Thymus (tissue), 11 donors: ENCODE data around the gene VAPB. TPM values are rescaled to one million over a fixed set of nuclear protein-coding genes. Genes with fewer than 3 reads are reported as not detected.

Source experiments
- DNase-seq, 9 donors: peaks; one replicate each; pipeline ENCODE4 v3.0.0-alpha.2; 2013; ENCODE audit warnings: low spot score in 9 of 9, low read depth in 6 of 9, missing footprints in 1 of 9
- H3K27ac ChIP-seq, 2 donors: one replicate each; pipeline ENCODE4 v1.5.1; 2013; ENCODE audit warnings: control low read depth in 1 of 2, low read depth in 1 of 2, low read length in 1 of 2, mild to moderate bottlenecking in 1 of 2, moderate library complexity in 1 of 2
- H3K27me3 ChIP-seq, 2 donors: one replicate each; pipeline ENCODE4 v1.5.1; 2013; ENCODE audit warnings: low read length in 1 of 2; ENCODE audit not compliant: control insufficient read depth in 2 of 2, insufficient read depth in 1 of 2
- H3K36me3 ChIP-seq, 2 donors: one replicate each; pipeline ENCODE4 v1.5.1; 2013; ENCODE audit warnings: low read length in 1 of 2, mild to moderate bottlenecking in 1 of 2, moderate library complexity in 1 of 2; ENCODE audit not compliant: control insufficient read depth in 2 of 2, insufficient read depth in 2 of 2
- H3K4me1 ChIP-seq, 2 donors: one replicate each; pipeline ENCODE4 v1.5.1; 2013; ENCODE audit warnings: low read length in 2 of 2; ENCODE audit not compliant: control insufficient read depth in 2 of 2, insufficient read depth in 2 of 2
- H3K4me3 ChIP-seq, 2 donors: one replicate each; pipeline ENCODE4 v1.5.1; 2013; ENCODE audit warnings: low read length in 2 of 2, control low read depth in 1 of 2, mild to moderate bottlenecking in 1 of 2
- H3K9me3 ChIP-seq, 2 donors: one replicate each; pipeline ENCODE4 v1.5.1; 2013; ENCODE audit warnings: low read length in 1 of 2, mild to moderate bottlenecking in 1 of 2; ENCODE audit not compliant: control insufficient read depth in 2 of 2, insufficient read depth in 1 of 2
- WGBS: extraction: QIAGEN DNeasy Blood & Tissue Kit; methylation state at CpG from one replicate; pipeline ENCODE4 v1.1.7; 2013; 5-methylcytosine and 5-hydroxymethylcytosine counted together
- polyA plus RNA-seq: library from polyadenylated mRNA; stranded (reverse); fragments of 200-250 nt; gene quantifications from one replicate; pipeline ENCODE4 v1.2.3, GENCODE V29; 2013
- total RNA-seq: library from RNA; stranded (reverse); fragments of 120-200 nt; gene quantifications from one replicate; pipeline ENCODE4 v1.2.4, GENCODE V29; 2013
- donor health status: healthy.

VAPB gene
- total and polyA plus RNA-seq, 2 donors = 7.6 to 29.0 TPM

DNA sequence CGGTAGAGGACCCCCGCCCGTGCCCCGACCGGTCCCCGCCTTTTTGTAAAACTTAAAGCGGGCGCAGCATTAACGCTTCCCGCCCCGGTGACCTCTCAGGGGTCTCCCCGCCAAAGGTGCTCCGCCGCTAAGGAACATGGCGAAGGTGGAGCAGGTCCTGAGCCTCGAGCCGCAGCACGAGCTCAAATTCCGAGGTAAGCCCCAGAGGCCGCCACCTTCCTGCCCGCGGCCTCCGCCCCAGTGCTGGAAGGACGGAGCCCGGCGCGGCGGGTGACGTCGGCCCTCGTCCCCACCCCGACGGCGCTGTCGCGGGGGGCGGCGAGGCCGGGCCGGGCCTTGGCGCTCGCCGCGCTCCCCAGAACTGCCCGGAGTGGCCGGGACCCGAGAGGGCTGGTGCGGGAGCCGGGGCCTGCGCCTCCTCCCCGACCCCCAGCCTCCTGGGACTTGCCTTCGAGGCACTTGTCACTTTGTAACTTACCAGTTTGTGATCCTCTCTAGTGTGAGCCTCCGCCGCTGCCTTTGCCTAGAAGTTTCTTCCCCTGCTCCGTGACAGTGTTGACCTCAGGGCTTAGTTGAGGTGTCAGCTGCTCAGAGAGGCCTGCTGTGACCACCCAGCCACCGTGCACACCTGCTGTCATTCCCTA lies 417 bp downstream of the VAPB start:
- H3K4me3 ChIP-seq = peak overlapping the region; percentile 83 to 84
- H3K36me3 ChIP-seq = peaks cover 2 to 15% of the 10 kb centered on the region in 2 donors
- peaks cover 13% of the 10 kb centered on the region in 2 donors for H3K4me1 ChIP-seq
- 1% methylated on average over 56 of the region's 56 CpGs for WGBS
- peak overlapping the region; percentile 89 for H3K27ac ChIP-seq
- DNase-seq = peak in 4 of 9 donors; percentile 15 to 54 (median 28)
- no peaks in the 10 kb centered on the region for H3K27me3 ChIP-seq
- no peaks in the 10 kb centered on the region for H3K9me3 ChIP-seq

- 83% methylated on average over 17 of the region's 17 CpGs for WGBS
- Histone ChIP-seq H3K27me3 (no peaks in the 10 kb centered on the region), H3K4me3 (peak overlapping the region; percentile 83 to 84), H3K9me3 (no peaks in the 10 kb centered on the region), H3K36me3 (peaks cover 2 to 19% of the 10 kb centered on the region in 2 donors), H3K4me1 (peaks cover 13% of the 10 kb centered on the region in 2 donors), H3K27ac (peak overlapping the region; percentile 67 to 89)
- no peak for DNase-seq
Measured at GRCh38 chr20:58389968-58390658, 1.1 kb downstream of the VAPB start.

DNA sequence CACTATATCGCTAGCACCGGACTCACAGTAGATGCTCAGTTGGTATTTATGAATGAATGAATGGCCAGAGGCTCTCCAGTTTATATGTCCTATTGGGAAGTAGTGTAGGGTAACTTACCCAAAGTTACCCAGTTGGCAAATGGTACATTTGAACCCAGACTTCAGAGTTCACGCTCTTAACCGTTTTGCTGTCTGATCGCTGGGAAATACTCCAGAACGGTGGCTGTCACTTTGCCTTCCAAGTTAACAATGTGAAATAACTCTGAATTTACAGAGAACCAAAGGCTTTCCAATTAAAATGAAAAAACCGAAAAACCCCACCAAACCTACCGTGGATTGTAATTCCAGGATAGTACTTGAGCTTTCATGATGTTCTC lies 1.6 kb downstream of the VAPB start:
- peaks cover 13 to 17% of the 10 kb centered on the region in 2 donors for H3K4me1 ChIP-seq
- no peaks in the 10 kb centered on the region for H3K27me3 ChIP-seq
- H3K9me3 ChIP-seq = no peaks in the 10 kb centered on the region
- no peak for DNase-seq
- WGBS = over 99% methylated on average over 8 of the region's 8 CpGs
- no peak overlapping the region for H3K27ac ChIP-seq
- H3K4me3 ChIP-seq = peak overlapping the region in 1 of 2 donors; percentile 83
- peaks cover 2 to 19% of the 10 kb centered on the region in 2 donors for H3K36me3 ChIP-seq

DNA sequence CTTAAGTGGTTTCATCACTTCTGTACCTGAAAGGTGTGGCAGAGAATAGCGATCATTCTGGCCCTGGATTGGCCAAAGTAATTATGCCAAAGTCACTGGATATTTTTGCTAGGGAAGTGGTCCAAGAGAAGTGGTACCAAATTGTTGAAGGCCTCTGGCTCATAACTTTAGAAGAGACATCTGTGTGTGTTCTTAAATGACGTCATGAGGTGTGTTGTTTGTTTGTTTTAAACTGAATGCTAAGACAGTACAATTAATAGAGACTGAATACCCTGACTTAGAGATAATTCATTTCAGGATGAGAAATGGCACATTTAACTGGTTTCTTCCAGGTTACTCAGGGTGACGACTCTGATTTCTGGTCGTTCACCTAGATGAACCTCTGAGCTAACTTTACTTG lies 3.3 kb downstream of the VAPB start:
- Histone ChIP-seq H3K4me1 (peaks cover 22% of the 10 kb centered on the region in 2 donors), H3K27me3 (no peaks in the 10 kb centered on the region), H3K36me3 (peaks cover 2 to 19% of the 10 kb centered on the region in 2 donors), H3K27ac (no peak overlapping the region), H3K4me3 (no peak overlapping the region), H3K9me3 (no peaks in the 10 kb centered on the region)
- WGBS = 95% methylated on average over 4 of the region's 4 CpGs
- no peak for DNase-seq

GRCh38 chr20:58393299-58393698 lies 4.3 kb downstream of the VAPB start:
- Histone ChIP-seq H3K9me3 (no peaks in the 10 kb centered on the region), H3K27me3 (no peaks in the 10 kb centered on the region), H3K27ac (no peak overlapping the region), H3K36me3 (peaks cover 2 to 19% of the 10 kb centered on the region in 2 donors), H3K4me1 (peaks cover 22% of the 10 kb centered on the region in 2 donors), H3K4me3 (no peak overlapping the region)
- 97% methylated on average over 3 of the region's 3 CpGs for whole genome bisulfite sequencing
- no peak for DNase-seq

DNA sequence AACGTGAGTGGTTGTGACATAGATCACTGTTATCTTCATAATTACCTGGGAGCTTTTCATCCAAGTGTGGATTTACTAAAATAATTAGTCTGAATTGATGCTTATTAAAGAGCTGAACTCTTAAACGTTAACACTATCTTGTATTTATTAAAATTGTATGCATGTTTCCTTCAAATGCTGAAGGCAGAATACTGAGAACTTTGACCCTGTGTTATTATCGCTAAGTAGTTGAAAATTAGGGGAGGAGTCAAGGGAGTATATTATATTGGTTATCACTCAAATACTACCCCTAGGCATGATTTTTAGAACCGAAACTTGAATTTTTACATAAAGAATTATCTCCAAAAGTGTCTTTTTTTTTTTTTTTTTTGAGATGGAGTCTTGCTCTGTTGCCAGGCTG lies 5.8 kb downstream of the VAPB start:
- DNase-seq = no peak
- Histone ChIP-seq H3K4me1 (peaks cover 20 to 21% of the 10 kb centered on the region in 2 donors), H3K9me3 (no peaks in the 10 kb centered on the region), H3K4me3 (no peak overlapping the region), H3K27ac (no peak overlapping the region), H3K36me3 (peaks cover 4 to 20% of the 10 kb centered on the region in 2 donors), H3K27me3 (no peaks in the 10 kb centered on the region)
- WGBS = 98% methylated on average over 4 of the region's 4 CpGs

DNA sequence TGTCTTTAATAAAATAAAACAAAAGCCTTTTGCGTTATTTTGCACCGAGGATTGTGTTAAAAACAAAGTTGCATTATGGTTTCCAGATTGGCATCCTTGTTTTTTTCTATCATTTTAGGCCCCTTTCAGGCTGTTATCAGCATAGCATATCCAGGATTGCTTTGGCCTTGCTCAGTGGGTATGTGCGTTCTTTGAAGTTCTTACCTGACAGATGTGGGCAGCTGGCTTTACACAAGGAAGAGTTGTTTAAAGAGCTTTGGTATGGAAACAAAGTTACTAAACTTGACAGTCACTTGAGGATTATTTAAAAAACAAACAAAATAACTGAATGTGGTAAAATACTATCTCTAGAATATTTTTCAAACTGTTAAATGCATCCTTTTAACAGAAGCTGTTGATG lies 6.6 kb downstream of the VAPB start:
- no peak overlapping the region for H3K27ac ChIP-seq
- peaks cover 8 to 23% of the 10 kb centered on the region in 2 donors for H3K36me3 ChIP-seq
- DNase-seq = no peak
- no peaks in the 10 kb centered on the region for H3K27me3 ChIP-seq
- no peak overlapping the region for H3K4me3 ChIP-seq
- WGBS = 92% methylated on average over 3 of the region's 3 CpGs
- peaks cover 13% of the 10 kb centered on the region in 2 donors for H3K4me1 ChIP-seq
- H3K9me3 ChIP-seq = no peaks in the 10 kb centered on the region

GRCh38 chr20:58397429-58397828 lies 8.4 kb downstream of the VAPB start:
- H3K4me1 ChIP-seq = peaks cover 13% of the 10 kb centered on the region in 2 donors
- H3K4me3 ChIP-seq = no peak overlapping the region
- H3K27ac ChIP-seq = no peak overlapping the region
- H3K9me3 ChIP-seq = peaks cover 0 to under 1% of the 10 kb centered on the region in 2 donors
- H3K27me3 ChIP-seq = no peaks in the 10 kb centered on the region
- H3K36me3 ChIP-seq = peaks cover 11% of the 10 kb centered on the region in 2 donors
- 97% methylated on average over 6 of the region's 6 CpGs for WGBS
- no peak for DNase-seq

GRCh38 chr20:58398254-58398653 lies 9.2 kb downstream of the VAPB start:
- Histone ChIP-seq H3K27me3 (no peaks in the 10 kb centered on the region), H3K9me3 (peaks cover 0 to 6% of the 10 kb centered on the region in 2 donors), H3K36me3 (peaks cover 9 to 10% of the 10 kb centered on the region in 2 donors), H3K27ac (no peak overlapping the region), H3K4me1 (peaks cover 13% of the 10 kb centered on the region in 2 donors), H3K4me3 (no peak overlapping the region)
- DNase-seq = no peak
- 96% methylated on average over 5 of the region's 5 CpGs for WGBS
